Tibial nerve (tissue), 4 donors: ENCODE data around the gene RNF44. TPM values are rescaled to one million over a fixed set of nuclear protein-coding genes. Genes with fewer than 3 reads are reported as not detected.

ENCODE experiments used
- DNase-seq, 2 donors: peaks; one replicate each; pipeline ENCODE4 v3.0.0-alpha.2; 2019; ENCODE audit warnings: low spot score in 2 of 2
- H3K27ac ChIP-seq, 4 donors: fragments of 200-600 bp; sonication (generic) in 3 of 4; one replicate each; pipeline ENCODE4 v1.5.1; 2017 to 2019; ENCODE audit warnings: mild to moderate bottlenecking in 1 of 4
- H3K27me3 ChIP-seq, 2 donors: fragments of 200-600 bp; sonication (generic) in 1 of 2; one replicate each; pipeline versions ENCODE4 v1.5.1 to v1.6.0; 2017 to 2019
- H3K36me3 ChIP-seq, 3 donors: fragments of 200-600 bp; sonication (generic); one replicate each; pipeline ENCODE4 v1.5.1; 2018 to 2019
- H3K4me1 ChIP-seq, 4 donors: fragments of 200-600 bp; sonication (generic) in 3 of 4; one replicate each; pipeline ENCODE4 v1.5.1; 2017 to 2019
- H3K4me3 ChIP-seq, 4 donors: fragments of 200-600 bp; sonication (generic) in 3 of 4; one replicate each; pipeline ENCODE4 v1.5.1; 2017 to 2019; ENCODE audit warnings: mild to moderate bottlenecking in 1 of 4, moderate library complexity in 1 of 4
- H3K9me3 ChIP-seq, 4 donors: fragments of 200-600 bp; sonication (generic) in 3 of 4; one replicate each; pipeline ENCODE4 v1.5.1; 2017 to 2019
- CTCF ChIP-seq, 5 experiments: fragments of 200-600 bp in 3 of 5; fragments of 450-650 bp in 2 of 5; sonication (generic) in 3 of 5; IDR thresholded peaks; one replicate each; pipeline ENCODE4 v1.5.1; 2016 to 2019; ENCODE audit warnings: antibody characterized with exemption in 5 of 5, mild to moderate bottlenecking in 3 of 5, moderate library complexity in 2 of 5
- EP300 ChIP-seq, 2 donors: sonication (generic); formaldehyde crosslinking; IDR thresholded peaks; one replicate each; pipeline ENCODE4 v1.6.1; 2017; ENCODE audit warnings: antibody characterized with exemption in 2 of 2, mild to moderate bottlenecking in 1 of 2
- POLR2A ChIP-seq, 2 donors: fragments of 450-650 bp; IDR thresholded peaks; one replicate each; pipeline ENCODE4 v1.6.1; 2017; ENCODE audit warnings: antibody characterized with exemption in 2 of 2, mild to moderate bottlenecking in 2 of 2, moderate library complexity in 2 of 2
- WGBS, 2 donors: methylation state at CpG; one replicate each; pipeline ENCODE4 v1.1.5; 2018; 5-methylcytosine and 5-hydroxymethylcytosine counted together
- total RNA-seq, 4 donors: library from RNA; depleted of rRNA; stranded (reverse); fragments of >200 nt; gene quantifications; one replicate each; pipeline ENCODE4 v1.1.0, GENCODE V29; 2016

Gene RNF44
- total RNA-seq, 4 donors from 2014 or later = 11.1 to 28.5 (median 21.8) TPM

- Histone ChIP-seq H3K4me1 (no peaks in the 10 kb centered on the region), H3K27me3 (no peaks in the 10 kb centered on the region), H3K4me3 (no peak overlapping the region), H3K9me3 (no peaks in the 10 kb centered on the region), H3K36me3 (peaks cover 0 to 96% (median 21%) of the 10 kb centered on the region in 3 donors), H3K27ac (no peak overlapping the region)
- no peak for TF ChIP-seq EP300 (IDR thresholded peaks at IDR 0.05)
- TF ChIP-seq POLR2A (IDR thresholded peaks at IDR 0.05) = no peak
- no peak for TF ChIP-seq CTCF (IDR thresholded peaks at IDR 0.05)
- WGBS, 2 donors = 94 to 96% methylated on average over 1 of the region's 1 CpG
- DNase-seq = no peak
These were observed 35.9 kb downstream of the RNF44 start for GRCh38 chr5:176501333-176501732.

GRCh38 chr5:176500511-176500910 is 36.7 kb downstream of the RNF44 start:
- no peak for DNase-seq
- Histone ChIP-seq H3K27ac (no peak overlapping the region), H3K4me1 (no peaks in the 10 kb centered on the region), H3K36me3 (peaks cover 0 to 98% (median 28%) of the 10 kb centered on the region in 3 donors), H3K4me3 (no peak overlapping the region), H3K9me3 (no peaks in the 10 kb centered on the region), H3K27me3 (no peaks in the 10 kb centered on the region)
- no peak for TF ChIP-seq CTCF (IDR thresholded peaks at IDR 0.05)
- no peak for TF ChIP-seq POLR2A (IDR thresholded peaks at IDR 0.05)
- TF ChIP-seq EP300 (IDR thresholded peaks at IDR 0.05) = no peak
- 94 to 98% methylated on average over 3 of the region's 3 CpGs for WGBS, 2 donors

- peaks cover 0 to 98% (median 38%) of the 10 kb centered on the region in 3 donors for H3K36me3 ChIP-seq
These were observed 37.9 kb downstream of the RNF44 start for GRCh38 chr5:176499273-176499672.

GRCh38 chr5:176497852-176498251 is 39.4 kb downstream of the RNF44 start:
- Histone ChIP-seq H3K36me3 (peaks cover 0 to 98% (median 50%) of the 10 kb centered on the region in 3 donors), H3K9me3 (no peaks in the 10 kb centered on the region), H3K4me3 (no peak overlapping the region), H3K4me1 (no peaks in the 10 kb centered on the region), H3K27ac (no peak overlapping the region), H3K27me3 (no peaks in the 10 kb centered on the region)
- 83 to 94% methylated on average over 9 of the region's 9 CpGs for WGBS, 2 donors
- no peak for TF ChIP-seq POLR2A (IDR thresholded peaks at IDR 0.05)
- TF ChIP-seq EP300 (IDR thresholded peaks at IDR 0.05) = no peak
- no peak for TF ChIP-seq CTCF (IDR thresholded peaks at IDR 0.05)
- DNase-seq = no peak

More at GRCh38 chr5:176499273-176499672, 37.9 kb downstream of the RNF44 start:
- 93 to 94% methylated on average over 5 of the region's 5 CpGs for WGBS, 2 donors
- H3K27me3 ChIP-seq = no peaks in the 10 kb centered on the region
- DNase-seq = no peak
- TF ChIP-seq POLR2A (IDR thresholded peaks at IDR 0.05) (no peak), CTCF (IDR thresholded peaks at IDR 0.05) (no peak), EP300 (IDR thresholded peaks at IDR 0.05) (no peak)
- H3K9me3 ChIP-seq = no peaks in the 10 kb centered on the region
- H3K4me1 ChIP-seq = no peaks in the 10 kb centered on the region
- H3K27ac ChIP-seq = no peak overlapping the region
- H3K4me3 ChIP-seq = no peak overlapping the region

GRCh38 chr5:176492431-176492830 is 44.8 kb downstream of the RNF44 start:
- H3K27ac ChIP-seq = no peak overlapping the region
- WGBS, 2 donors = 62 to 76% methylated on average over 3 of the region's 3 CpGs
- TF ChIP-seq EP300 (IDR thresholded peaks at IDR 0.05) (no peak), CTCF (IDR thresholded peaks at IDR 0.05) (no peak), POLR2A (IDR thresholded peaks at IDR 0.05) (no peak)
- no peak for DNase-seq
- no peaks in the 10 kb centered on the region for H3K9me3 ChIP-seq
- no peak overlapping the region for H3K4me3 ChIP-seq
- no peaks in the 10 kb centered on the region for H3K27me3 ChIP-seq
- peaks cover 0 to 12% (median 0%) of the 10 kb centered on the region in 4 donors for H3K4me1 ChIP-seq
- H3K36me3 ChIP-seq = peaks cover 0 to 94% (median 47%) of the 10 kb centered on the region in 3 donors
